ENCODE measurements around the gene PELO.
"Not testable (repeated sequence)": the region's sequence is repeated elsewhere in the genome, so short reads cannot be mapped to it uniquely, and the experiment has no call there.

The PELO gene

GRCh38 chr5:52787600-52788504 lies at the start of gene PELO, which contains the start of gene ITGA1:
Gene PELO, plus strand, starts transcription at chr5:52787916. Its CDS starts 12,479 bp downstream, at chr5:52800395.
Gene ITGA1, plus strand, starts transcription at chr5:52787916. Its CDS starts 438 bp downstream, at chr5:52788354.
- Histone ChIP-seq H3K4me1 (ENCODE audit: control insufficient read depth, insufficient read depth, low read length) (no peaks in the 10 kb centered on the region), H3K9ac (ENCODE audit: low read depth, low read length) (peak within 1 kb of the TSS; percentile 37), H3K9me3 (ENCODE audit: control insufficient read depth, insufficient read depth, low read length) (no peaks in the 10 kb centered on the region), H3K36me3 (ENCODE audit: control insufficient read depth, insufficient read depth, low read length) (no peaks in the 10 kb centered on the region), H3K27me3 (ENCODE audit: control insufficient read depth, insufficient read depth, low read length) (no peaks in the 10 kb centered on the region), H3K4me3 (ENCODE audit: low read depth, low read length) (peak within 1 kb of the TSS; percentile 82)

- H3K9ac ChIP-seq (ENCODE audit: low read depth, low read length), result no peak overlapping the region
- no peak overlapping the region for H3K4me3 ChIP-seq (ENCODE audit: low read depth, low read length)
- no peaks in the 10 kb centered on the region for H3K9me3 ChIP-seq (ENCODE audit: control insufficient read depth, insufficient read depth, low read length)
- H3K27me3 ChIP-seq (ENCODE audit: control insufficient read depth, insufficient read depth, low read length), result no peaks in the 10 kb centered on the region
- no peaks in the 10 kb centered on the region for H3K4me1 ChIP-seq (ENCODE audit: control insufficient read depth, insufficient read depth, low read length)
- H3K36me3 ChIP-seq (ENCODE audit: control insufficient read depth, insufficient read depth, low read length), result no peaks in the 10 kb centered on the region
These were observed 49.6 kb upstream of the PELO start for GRCh38 chr5:52738095-52738506.

GRCh38 chr5:52740007-52740406 lies 47.7 kb upstream of the PELO start:
- H3K4me1 ChIP-seq (ENCODE audit: control insufficient read depth, insufficient read depth, low read length), result no peaks in the 10 kb centered on the region
- no peaks in the 10 kb centered on the region for H3K9me3 ChIP-seq (ENCODE audit: control insufficient read depth, insufficient read depth, low read length)
- no peak overlapping the region for H3K9ac ChIP-seq (ENCODE audit: low read depth, low read length)
- no peak overlapping the region for H3K4me3 ChIP-seq (ENCODE audit: low read depth, low read length)
- H3K27me3 ChIP-seq (ENCODE audit: control insufficient read depth, insufficient read depth, low read length), result no peaks in the 10 kb centered on the region
- H3K36me3 ChIP-seq (ENCODE audit: control insufficient read depth, insufficient read depth, low read length), result no peaks in the 10 kb centered on the region

- H3K4me1 ChIP-seq (ENCODE audit: control insufficient read depth, insufficient read depth, low read length), result no peaks in the 10 kb centered on the region
- no peak overlapping the region for H3K9ac ChIP-seq (ENCODE audit: low read depth, low read length)
- H3K27me3 ChIP-seq (ENCODE audit: control insufficient read depth, insufficient read depth, low read length), result no peaks in the 10 kb centered on the region
- H3K4me3 ChIP-seq (ENCODE audit: low read depth, low read length), result no peak overlapping the region
- H3K36me3 ChIP-seq (ENCODE audit: control insufficient read depth, insufficient read depth, low read length), result no peaks in the 10 kb centered on the region
- H3K9me3 ChIP-seq (ENCODE audit: control insufficient read depth, insufficient read depth, low read length), result no peaks in the 10 kb centered on the region
These were observed 44.7 kb upstream of the PELO start for GRCh38 chr5:52743012-52743411.

- no peak overlapping the region for H3K9ac ChIP-seq (ENCODE audit: low read depth, low read length)
- H3K4me3 ChIP-seq (ENCODE audit: low read depth, low read length), result no peak overlapping the region
- no peaks in the 10 kb centered on the region for H3K36me3 ChIP-seq (ENCODE audit: control insufficient read depth, insufficient read depth, low read length)
- no peaks in the 10 kb centered on the region for H3K27me3 ChIP-seq (ENCODE audit: control insufficient read depth, insufficient read depth, low read length)
- no peaks in the 10 kb centered on the region for H3K9me3 ChIP-seq (ENCODE audit: control insufficient read depth, insufficient read depth, low read length)
- H3K4me1 ChIP-seq (ENCODE audit: control insufficient read depth, insufficient read depth, low read length), result no peaks in the 10 kb centered on the region
These were observed 44.2 kb upstream of the PELO start for GRCh38 chr5:52743529-52743928.

GRCh38 chr5:52743970-52744369 lies 43.7 kb upstream of the PELO start:
- Histone ChIP-seq H3K36me3 (ENCODE audit: control insufficient read depth, insufficient read depth, low read length) (no peaks in the 10 kb centered on the region), H3K27me3 (ENCODE audit: control insufficient read depth, insufficient read depth, low read length) (no peaks in the 10 kb centered on the region), H3K9me3 (ENCODE audit: control insufficient read depth, insufficient read depth, low read length) (no peaks in the 10 kb centered on the region), H3K4me3 (ENCODE audit: low read depth, low read length) (no peak overlapping the region), H3K9ac (ENCODE audit: low read depth, low read length) (no peak overlapping the region), H3K4me1 (ENCODE audit: control insufficient read depth, insufficient read depth, low read length) (no peaks in the 10 kb centered on the region)

GRCh38 chr5:52744867-52745458 lies 42.8 kb upstream of the PELO start:
- H3K9me3 ChIP-seq (ENCODE audit: control insufficient read depth, insufficient read depth, low read length); H3K27me3 ChIP-seq (ENCODE audit: control insufficient read depth, insufficient read depth, low read length); H3K36me3 ChIP-seq (ENCODE audit: control insufficient read depth, insufficient read depth, low read length); H3K9ac ChIP-seq (ENCODE audit: low read depth, low read length); H3K4me1 ChIP-seq (ENCODE audit: control insufficient read depth, insufficient read depth, low read length); H3K4me3 ChIP-seq (ENCODE audit: low read depth, low read length): not testable (repeated sequence)

GRCh38 chr5:52746539-52746938 lies 41.2 kb upstream of the PELO start:
- no peaks in the 10 kb centered on the region for H3K4me1 ChIP-seq (ENCODE audit: control insufficient read depth, insufficient read depth, low read length)
- no peak overlapping the region for H3K4me3 ChIP-seq (ENCODE audit: low read depth, low read length)
- no peaks in the 10 kb centered on the region for H3K36me3 ChIP-seq (ENCODE audit: control insufficient read depth, insufficient read depth, low read length)
- no peaks in the 10 kb centered on the region for H3K27me3 ChIP-seq (ENCODE audit: control insufficient read depth, insufficient read depth, low read length)
- H3K9ac ChIP-seq (ENCODE audit: low read depth, low read length), result no peak overlapping the region
- H3K9me3 ChIP-seq (ENCODE audit: control insufficient read depth, insufficient read depth, low read length), result no peaks in the 10 kb centered on the region

- Histone ChIP-seq H3K9ac (ENCODE audit: low read depth, low read length) (no peak overlapping the region), H3K36me3 (ENCODE audit: control insufficient read depth, insufficient read depth, low read length) (no peaks in the 10 kb centered on the region), H3K27me3 (ENCODE audit: control insufficient read depth, insufficient read depth, low read length) (no peaks in the 10 kb centered on the region), H3K4me1 (ENCODE audit: control insufficient read depth, insufficient read depth, low read length) (no peaks in the 10 kb centered on the region), H3K4me3 (ENCODE audit: low read depth, low read length) (no peak overlapping the region), H3K9me3 (ENCODE audit: control insufficient read depth, insufficient read depth, low read length) (no peaks in the 10 kb centered on the region)
These were observed 39.1 kb upstream of the PELO start for GRCh38 chr5:52748590-52748989.

- no peaks in the 10 kb centered on the region for H3K36me3 ChIP-seq (ENCODE audit: control insufficient read depth, insufficient read depth, low read length)
- H3K4me1 ChIP-seq (ENCODE audit: control insufficient read depth, insufficient read depth, low read length), result no peaks in the 10 kb centered on the region
- H3K4me3 ChIP-seq (ENCODE audit: low read depth, low read length), result no peak overlapping the region
- no peaks in the 10 kb centered on the region for H3K9me3 ChIP-seq (ENCODE audit: control insufficient read depth, insufficient read depth, low read length)
- no peaks in the 10 kb centered on the region for H3K27me3 ChIP-seq (ENCODE audit: control insufficient read depth, insufficient read depth, low read length)
- no peak overlapping the region for H3K9ac ChIP-seq (ENCODE audit: low read depth, low read length)
These were observed 38.0 kb upstream of the PELO start for GRCh38 chr5:52749666-52750065.

- Histone ChIP-seq H3K27me3 (ENCODE audit: control insufficient read depth, insufficient read depth, low read length) (no peaks in the 10 kb centered on the region), H3K36me3 (ENCODE audit: control insufficient read depth, insufficient read depth, low read length) (no peaks in the 10 kb centered on the region), H3K9ac (ENCODE audit: low read depth, low read length) (no peak overlapping the region), H3K4me1 (ENCODE audit: control insufficient read depth, insufficient read depth, low read length) (no peaks in the 10 kb centered on the region), H3K9me3 (ENCODE audit: control insufficient read depth, insufficient read depth, low read length) (no peaks in the 10 kb centered on the region), H3K4me3 (ENCODE audit: low read depth, low read length) (no peak overlapping the region)
These were observed 36.6 kb upstream of the PELO start for GRCh38 chr5:52751137-52751536.

GRCh38 chr5:52754051-52754450 lies 33.7 kb upstream of the PELO start:
- Histone ChIP-seq H3K4me1 (ENCODE audit: control insufficient read depth, insufficient read depth, low read length) (no peaks in the 10 kb centered on the region), H3K27me3 (ENCODE audit: control insufficient read depth, insufficient read depth, low read length) (no peaks in the 10 kb centered on the region), H3K9me3 (ENCODE audit: control insufficient read depth, insufficient read depth, low read length) (no peaks in the 10 kb centered on the region), H3K36me3 (ENCODE audit: control insufficient read depth, insufficient read depth, low read length) (no peaks in the 10 kb centered on the region), H3K4me3 (ENCODE audit: low read depth, low read length) (no peak overlapping the region), H3K9ac (ENCODE audit: low read depth, low read length) (no peak overlapping the region)

Data from iPS-15b (cell line).